Stimulated activated CD8-positive, alpha-beta memory T cell treated with anti-CD3 and anti-CD28 coated beads, Interleukin-4, amount 100 ng/mL, for 48 hours (primary cell): ENCODE data around the gene NAE1.
"Not testable (repeated sequence)": the region's sequence is repeated elsewhere in the genome, so short reads cannot be mapped to it uniquely, and the experiment has no call there.

Experiments used
- DNase-seq: peaks from one replicate; pipeline ENCODE4 v3.0.0-alpha.2; 2020

Gene NAE1

GRCh38 chr16:66800856-66801255, 29.9 kb downstream of the NAE1 start:
- DNase-seq: no peak

GRCh38 chr16:66798161-66798560, 32.6 kb downstream of the NAE1 start:
- no peak for DNase-seq

GRCh38 chr16:66793984-66794383, 36.8 kb downstream of the NAE1 start:
- DNase-seq: not testable (repeated sequence)

GRCh38 chr16:66790130-66790733, 40.5 kb downstream of the NAE1 start:
- DNase-seq: no peak

GRCh38 chr16:66787427-66787826, 43.3 kb downstream of the NAE1 start:
- no peak for DNase-seq

- no peak for DNase-seq
These were observed 44.2 kb downstream of the NAE1 start for GRCh38 chr16:66786551-66786950.

- DNase-seq: no peak
These were observed 54.3 kb downstream of the NAE1 start for GRCh38 chr16:66776457-66776856.

- DNase-seq: no peak
These were observed 55.8 kb downstream of the NAE1 start for GRCh38 chr16:66774981-66775380.

- DNase-seq: no peak
These were observed 72.7 kb downstream of the NAE1 start for GRCh38 chr16:66758086-66758485.

- DNase-seq: no peak
These were observed 76.0 kb downstream of the NAE1 start for GRCh38 chr16:66754819-66755218.

- no peak for DNase-seq
These were observed 76.6 kb downstream of the NAE1 start for GRCh38 chr16:66754211-66754610.

- DNase-seq: no peak
These were observed 77.8 kb downstream of the NAE1 start for GRCh38 chr16:66752958-66753357.
